Dermis lymphatic vessel endothelial cell (primary cell): ENCODE measurements around the gene PITX1. TPM values are rescaled to one million over a fixed set of nuclear protein-coding genes. Genes with fewer than 3 reads are reported as not detected.

Experiments used
- total RNA-seq: library from RNA; depleted of rRNA; stranded (reverse); fragments of >200 nt; gene quantifications from 2 replicates; pipeline ENCODE4 v1.2.1, GENCODE V29; 2014

The PITX1 gene
- total RNA-seq, result 0.22 TPM in 1 of 2 replicates, not detected in the other

DNA sequence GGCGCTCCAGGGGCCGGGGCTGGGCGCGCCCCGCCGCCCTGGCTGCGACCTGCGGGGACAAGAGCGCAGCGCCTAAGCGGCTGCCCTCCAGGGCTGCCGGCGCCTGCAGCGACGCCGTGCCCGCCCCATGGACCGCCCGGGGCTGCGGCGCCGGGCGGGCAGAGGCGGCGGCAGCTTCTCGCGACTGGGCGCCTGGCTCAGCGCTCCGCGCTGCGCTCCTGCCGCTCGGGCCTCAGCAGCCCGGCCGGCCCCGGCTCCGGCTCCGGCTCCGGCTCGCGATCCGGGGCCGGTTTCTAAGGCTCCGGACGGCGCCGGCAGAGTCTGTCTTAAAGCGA lies at the start of gene PITX1:
PITX1 (minus strand) TSS at position 328 of the 335 bp plus-strand sequence. CDS start 347 bp downstream, outside the sequence.

Other genes starting within 250 kb of the PITX1 start
- 52.7 and 54.7 TPM in 2 replicates for gene C5orf24, start 188.3 kb downstream of the PITX1 start, total RNA-seq
- 60.5 and 97.9 TPM in 2 replicates for gene TXNDC15, start 159.9 kb downstream of the PITX1 start, total RNA-seq
- 4.6 and 4.8 TPM in 2 replicates for gene PCBD2, start 129.1 kb downstream of the PITX1 start, total RNA-seq
- gene CATSPER3, start 66.3 kb downstream of the PITX1 start, total RNA-seq, result under 0.01 and 0.17 TPM in 2 replicates